ENCODE data around the gene TMC3.

DNA sequence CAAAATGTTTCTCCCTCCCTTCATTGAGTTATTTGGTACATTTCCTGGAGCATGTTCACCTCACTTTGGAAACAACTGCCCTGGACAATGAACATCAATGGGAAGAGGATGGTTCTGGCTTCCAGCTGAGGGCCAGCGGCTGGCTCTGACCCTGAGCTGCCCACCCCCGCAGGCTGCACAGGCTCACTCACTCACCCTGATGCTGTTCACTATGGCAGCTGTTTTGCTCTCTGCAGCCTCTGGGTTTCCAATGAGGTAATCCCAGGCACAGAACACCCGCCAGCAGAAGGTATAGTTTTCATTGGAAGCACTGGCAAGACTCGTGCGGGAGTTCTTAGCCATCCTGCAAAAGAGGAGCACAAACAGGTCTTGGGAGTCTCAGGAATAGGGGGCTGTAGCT is 17.8 kb downstream of the TMC3 start:
- TF ChIP-seq, protein P1, sequence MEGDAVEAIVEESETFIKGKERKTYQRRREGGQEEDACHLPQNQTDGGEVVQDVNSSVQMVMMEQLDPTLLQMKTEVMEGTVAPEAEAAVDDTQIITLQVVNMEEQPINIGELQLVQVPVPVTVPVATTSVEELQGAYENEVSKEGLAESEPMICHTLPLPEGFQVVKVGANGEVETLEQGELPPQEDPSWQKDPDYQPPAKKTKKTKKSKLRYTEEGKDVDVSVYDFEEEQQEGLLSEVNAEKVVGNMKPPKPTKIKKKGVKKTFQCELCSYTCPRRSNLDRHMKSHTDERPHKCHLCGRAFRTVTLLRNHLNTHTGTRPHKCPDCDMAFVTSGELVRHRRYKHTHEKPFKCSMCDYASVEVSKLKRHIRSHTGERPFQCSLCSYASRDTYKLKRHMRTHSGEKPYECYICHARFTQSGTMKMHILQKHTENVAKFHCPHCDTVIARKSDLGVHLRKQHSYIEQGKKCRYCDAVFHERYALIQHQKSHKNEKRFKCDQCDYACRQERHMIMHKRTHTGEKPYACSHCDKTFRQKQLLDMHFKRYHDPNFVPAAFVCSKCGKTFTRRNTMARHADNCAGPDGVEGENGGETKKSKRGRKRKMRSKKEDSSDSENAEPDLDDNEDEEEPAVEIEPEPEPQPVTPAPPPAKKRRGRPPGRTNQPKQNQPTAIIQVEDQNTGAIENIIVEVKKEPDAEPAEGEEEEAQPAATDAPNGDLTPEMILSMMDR (IDR thresholded peaks at IDR 0.05 in 8 of 11, conservative IDR thresholded peaks at IDR 0.05 in 3 of 11), result no peak
- no peak for TF ChIP-seq POLR2A (IDR thresholded peaks at IDR 0.05)

Data from spleen (tissue), 7 donors.